SIG-M5 treated with dmso at 0.1 percent for 504 hours (cell line): ENCODE data around the gene SREK1IP1.

Experiments used
- DNase-seq: peaks from one replicate; lab custom pipeline; 2025; ENCODE audit not compliant: unreplicated experiment; lab: John Stamatoyannopoulos, UW

Gene SREK1IP1

GRCh38 chr5:64688391-64688790, 80.1 kb downstream of the SREK1IP1 start:
- DNase-seq = no peak

DNA sequence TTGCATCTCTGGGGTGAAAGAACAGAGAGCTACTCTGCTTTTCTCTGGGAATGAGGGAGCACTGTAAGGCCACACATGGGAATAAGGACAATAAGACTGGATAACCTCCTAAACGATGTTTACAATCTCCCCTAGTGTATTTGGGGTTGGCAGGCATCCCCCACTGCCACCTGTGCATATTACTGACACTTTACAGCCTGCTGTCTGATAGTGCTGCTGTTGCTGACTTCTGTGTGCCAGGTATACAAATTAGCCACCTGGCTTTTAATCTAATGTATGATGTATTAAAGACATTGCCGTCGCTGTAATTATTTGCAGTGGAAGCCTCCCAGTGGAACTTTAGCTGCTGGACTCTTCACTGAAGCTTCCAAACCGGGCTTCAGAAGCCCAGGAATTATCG, 82.6 kb downstream of the SREK1IP1 start:
- DNase-seq = no peak

GRCh38 chr5:64682608-64683007, 85.9 kb downstream of the SREK1IP1 start:
- no peak for DNase-seq

DNA sequence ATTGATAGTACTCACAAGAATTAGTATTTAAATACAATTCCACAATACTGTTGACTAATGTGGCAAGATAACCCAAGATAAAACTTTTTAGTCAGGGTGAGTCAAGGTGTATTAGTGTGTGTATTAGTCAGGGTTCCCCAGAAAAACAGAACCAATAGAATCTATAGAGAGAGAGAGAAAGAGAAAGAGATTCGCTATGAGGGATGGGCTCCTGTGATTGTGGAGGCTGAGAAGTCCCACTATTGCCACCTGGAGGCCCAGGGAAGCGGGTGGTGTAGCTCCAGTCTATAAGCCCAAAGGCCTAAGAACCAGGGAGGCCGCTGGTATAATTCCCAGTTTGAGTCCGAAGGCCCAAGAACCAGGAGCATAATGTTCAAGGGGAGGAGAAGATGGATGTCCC, 88.2 kb downstream of the SREK1IP1 start:
- no peak for DNase-seq

DNA sequence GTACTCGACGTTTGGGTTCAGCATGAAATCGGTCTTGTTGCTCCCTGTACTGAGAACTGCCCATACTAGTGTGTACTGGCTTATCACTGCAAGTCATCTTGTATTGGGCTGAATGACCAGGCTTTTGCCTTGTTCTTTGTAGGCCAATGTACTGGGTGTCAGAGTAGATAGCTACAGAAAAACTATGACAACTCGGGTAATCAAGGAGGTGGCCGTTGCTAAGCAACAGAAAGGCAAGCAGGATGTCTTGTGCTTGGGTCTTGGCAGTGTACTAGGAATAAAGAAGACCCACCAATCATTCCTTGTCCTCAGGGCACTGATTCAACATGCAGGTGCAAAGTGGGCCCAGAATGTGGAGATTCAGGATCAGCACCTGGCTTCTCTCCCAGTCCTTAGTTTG, 90.1 kb downstream of the SREK1IP1 start:
- no peak for DNase-seq

- DNase-seq = no peak
Measured at GRCh38 chr5:64671678-64672077, 96.8 kb downstream of the SREK1IP1 start.

DNA sequence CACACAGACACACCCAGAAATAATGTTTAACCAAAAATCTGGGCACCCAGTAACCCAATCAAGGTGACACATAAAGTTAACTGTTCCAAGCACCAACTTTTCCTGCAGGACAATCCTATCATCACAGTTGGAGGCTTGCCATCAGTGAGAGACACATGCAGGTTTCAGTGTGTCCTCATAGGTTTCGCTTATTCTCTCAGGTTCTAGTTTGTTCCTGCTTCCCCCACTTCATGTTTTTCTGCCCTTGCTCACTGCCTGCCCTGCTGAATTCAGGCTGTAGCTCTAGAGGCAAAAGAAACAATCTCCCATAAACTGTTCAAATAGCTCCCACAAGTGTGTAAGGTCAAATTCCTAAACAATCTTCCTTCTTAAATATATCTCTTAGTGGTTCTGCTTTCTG, 98.2 kb downstream of the SREK1IP1 start:
- DNase-seq = no peak
